ENCODE measurements around the gene AIF1L.
"Not testable (repeated sequence)": the region's sequence is repeated elsewhere in the genome, so short reads cannot be mapped to it uniquely, and the experiment has no call there.

The AIF1L gene

DNA sequence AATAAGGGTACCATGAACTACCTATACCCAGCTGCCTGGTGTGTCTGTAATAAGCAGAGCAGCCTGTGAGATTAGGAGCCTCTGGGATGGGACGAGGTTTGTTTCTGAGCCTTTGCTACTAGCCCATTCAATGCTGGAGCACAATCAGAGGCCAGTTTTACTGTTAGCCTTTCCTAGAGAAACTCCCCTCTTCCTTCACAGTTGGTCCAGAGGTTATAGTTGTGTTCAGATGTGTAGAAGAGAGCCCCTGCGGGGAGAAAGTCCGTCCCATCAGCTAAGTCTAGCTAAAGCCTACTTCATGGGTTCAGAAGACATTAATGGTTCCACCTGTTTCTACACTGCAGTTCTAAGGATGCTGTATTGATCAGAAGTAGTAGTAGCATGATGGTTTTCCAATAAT lies 45.8 kb downstream of the AIF1L start:
- Histone ChIP-seq H3K4me1 (ENCODE audit: insufficient read depth, low read length) (no peaks in the 10 kb centered on the region), H3K36me3 (ENCODE audit: insufficient read depth, low read length) (peaks cover 31% of the 10 kb centered on the region), H3K9ac (ENCODE audit: low read depth, low read length) (no peak overlapping the region), H3K9me3 (ENCODE audit: control insufficient read depth, insufficient read depth, low read length) (no peaks in the 10 kb centered on the region)

DNA sequence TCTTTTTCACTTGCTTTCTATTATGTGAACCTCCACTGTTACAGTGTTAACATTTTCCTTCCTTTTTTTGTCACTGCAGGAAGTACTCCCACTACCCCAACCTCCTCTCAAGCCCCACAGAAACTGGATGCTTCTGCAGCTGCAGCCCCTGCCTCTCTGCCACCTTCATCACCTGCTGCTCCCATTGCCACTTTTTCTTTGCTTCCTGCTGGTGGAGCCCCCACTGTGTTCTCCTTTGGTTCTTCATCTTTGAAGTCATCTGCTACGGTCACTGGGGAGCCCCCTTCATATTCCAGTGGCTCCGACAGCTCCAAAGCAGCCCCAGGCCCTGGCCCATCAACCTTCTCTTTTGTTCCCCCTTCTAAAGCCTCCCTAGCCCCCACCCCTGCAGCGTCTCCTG lies 47.9 kb downstream of the AIF1L start:
- Histone ChIP-seq H3K9ac (ENCODE audit: low read depth, low read length) (no peak overlapping the region), H3K4me1 (ENCODE audit: insufficient read depth, low read length) (no peaks in the 10 kb centered on the region), H3K9me3 (ENCODE audit: control insufficient read depth, insufficient read depth, low read length) (no peaks in the 10 kb centered on the region), H3K36me3 (ENCODE audit: insufficient read depth, low read length) (peaks cover 33% of the 10 kb centered on the region)

DNA sequence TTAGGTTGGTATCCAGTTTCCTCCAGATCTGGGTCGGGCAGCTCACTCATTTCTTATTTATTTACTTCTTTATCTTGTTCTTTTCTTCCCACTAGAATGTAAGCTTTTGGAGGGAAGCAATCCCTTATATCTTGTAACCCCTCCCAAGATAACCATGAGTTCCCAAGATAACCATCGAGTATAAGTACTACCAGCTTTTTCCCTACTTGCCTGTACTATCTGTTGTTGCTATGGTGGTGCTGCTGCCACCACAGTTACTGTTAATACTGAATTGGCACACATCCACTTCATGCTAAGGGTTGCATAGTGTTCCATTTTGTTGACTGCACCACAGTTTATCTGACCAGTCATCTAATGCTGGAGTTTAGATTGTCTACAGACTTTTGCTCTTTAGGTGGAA lies 48.9 kb downstream of the AIF1L start:
- Histone ChIP-seq H3K9ac (ENCODE audit: low read depth, low read length) (no peak overlapping the region), H3K4me1 (ENCODE audit: insufficient read depth, low read length) (no peaks in the 10 kb centered on the region), H3K9me3 (ENCODE audit: control insufficient read depth, insufficient read depth, low read length) (no peaks in the 10 kb centered on the region), H3K36me3 (ENCODE audit: insufficient read depth, low read length) (peaks cover 34% of the 10 kb centered on the region)

DNA sequence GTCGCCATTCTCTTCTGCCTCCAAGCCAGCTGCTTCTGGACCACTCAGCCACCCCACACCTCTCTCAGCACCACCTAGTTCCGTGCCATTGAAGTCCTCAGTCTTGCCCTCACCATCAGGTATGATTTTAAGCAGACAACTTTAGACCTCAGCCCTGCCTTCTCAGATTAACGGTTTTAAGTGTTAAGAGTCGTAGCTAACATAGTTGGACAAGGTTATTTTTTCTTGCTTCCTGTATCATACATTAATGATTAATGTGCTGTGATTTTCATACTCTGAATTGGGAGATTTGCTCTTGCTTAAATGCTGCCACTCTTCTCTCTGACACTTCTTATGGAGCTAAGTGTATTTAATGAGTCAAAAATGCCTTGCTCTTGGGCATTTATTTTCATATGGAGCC lies 49.9 kb downstream of the AIF1L start:
- peaks cover 32% of the 10 kb centered on the region for H3K36me3 ChIP-seq (ENCODE audit: insufficient read depth, low read length)
- H3K9ac ChIP-seq (ENCODE audit: low read depth, low read length) = no peak overlapping the region
- H3K9me3 ChIP-seq (ENCODE audit: control insufficient read depth, insufficient read depth, low read length) = no peaks in the 10 kb centered on the region
- no peaks in the 10 kb centered on the region for H3K4me1 ChIP-seq (ENCODE audit: insufficient read depth, low read length)

DNA sequence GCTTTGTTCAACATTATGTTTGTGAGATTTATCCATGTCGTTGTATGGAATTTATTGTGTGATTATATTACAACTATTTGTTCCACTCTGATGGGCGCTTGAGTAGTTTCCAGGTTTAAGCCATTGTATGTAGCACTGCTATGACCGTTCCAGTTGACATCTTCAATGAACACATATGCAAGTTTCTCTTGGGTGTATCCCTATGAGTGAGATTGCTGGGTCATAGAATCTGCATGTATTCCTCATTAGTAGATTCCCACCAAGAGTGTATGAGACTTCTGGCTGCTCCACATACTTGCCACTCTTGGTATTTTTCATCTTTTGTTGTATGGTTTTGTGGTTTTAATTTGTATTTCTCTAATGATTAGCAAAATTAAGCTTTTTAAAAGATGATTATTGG lies 51.9 kb downstream of the AIF1L start:
- no peak overlapping the region for H3K9ac ChIP-seq (ENCODE audit: low read depth, low read length)
- H3K4me1 ChIP-seq (ENCODE audit: insufficient read depth, low read length) = no peaks in the 10 kb centered on the region
- H3K36me3 ChIP-seq (ENCODE audit: insufficient read depth, low read length) = peaks cover 41% of the 10 kb centered on the region
- H3K9me3 ChIP-seq (ENCODE audit: control insufficient read depth, insufficient read depth, low read length) = no peaks in the 10 kb centered on the region

DNA sequence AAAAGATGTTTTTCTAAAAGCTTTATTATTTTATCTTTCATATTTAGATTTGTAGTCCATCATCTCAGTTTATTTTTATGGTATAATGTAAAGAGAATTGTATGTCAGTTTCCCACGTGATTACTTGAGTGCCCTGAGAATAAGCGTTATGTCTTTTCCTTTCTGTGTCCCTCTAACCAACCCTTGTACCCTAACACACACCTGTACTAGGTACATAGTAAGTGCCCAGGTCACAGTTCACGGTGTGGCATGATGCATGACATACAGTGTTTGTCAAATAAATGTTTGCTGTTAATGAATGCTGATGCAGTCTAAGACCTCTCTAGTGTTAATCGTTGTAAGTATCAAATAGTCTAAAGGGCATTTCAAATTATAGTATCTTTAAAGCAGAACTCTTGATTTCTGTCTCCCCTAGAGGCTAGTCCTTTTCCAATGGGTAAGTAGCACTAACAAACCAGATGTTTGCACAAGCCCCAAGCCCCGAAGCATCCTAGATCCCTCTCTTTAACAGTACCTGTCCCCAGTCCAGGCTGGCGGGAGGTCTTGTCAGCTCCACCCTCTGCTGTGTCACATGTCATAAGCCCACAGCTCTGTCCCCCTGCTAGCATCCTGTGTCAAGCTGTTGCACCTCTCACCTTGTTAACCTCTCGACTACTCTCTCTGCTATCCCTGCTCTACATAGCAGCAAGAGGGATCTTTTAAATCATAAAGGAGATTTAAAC lies 52.8 kb downstream of the AIF1L start:
- no peak overlapping the region for H3K9ac ChIP-seq (ENCODE audit: low read depth, low read length)

DNA sequence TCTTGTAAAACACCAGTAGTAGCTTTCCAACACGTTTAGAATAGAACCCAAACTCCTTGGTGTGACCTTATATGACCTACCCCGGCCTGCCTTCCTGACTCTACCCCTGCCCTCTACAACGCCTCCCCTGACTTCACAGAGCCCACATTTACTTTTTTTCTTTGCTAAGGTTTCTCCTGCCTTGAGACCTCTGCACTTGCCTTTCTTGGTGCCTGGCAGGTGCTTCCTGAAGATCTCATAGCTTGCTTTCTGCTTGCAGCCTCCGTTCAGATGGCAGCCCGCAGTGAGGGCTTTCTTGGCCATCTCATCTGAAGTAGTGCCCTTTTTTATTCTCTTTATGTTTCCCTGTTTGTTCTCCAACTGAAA lies 53.3 kb downstream of the AIF1L start:
- H3K9me3 ChIP-seq (ENCODE audit: control insufficient read depth, insufficient read depth, low read length) = no peaks in the 10 kb centered on the region
- peaks cover 35% of the 10 kb centered on the region for H3K36me3 ChIP-seq (ENCODE audit: insufficient read depth, low read length)
- H3K9ac ChIP-seq (ENCODE audit: low read depth, low read length) = no peak overlapping the region
- no peaks in the 10 kb centered on the region for H3K4me1 ChIP-seq (ENCODE audit: insufficient read depth, low read length)

More for the DNA sequence above, 52.8 kb downstream of the AIF1L start:
- Histone ChIP-seq H3K36me3 (ENCODE audit: insufficient read depth, low read length) (peaks cover 39% of the 10 kb centered on the region), H3K9me3 (ENCODE audit: control insufficient read depth, insufficient read depth, low read length) (no peaks in the 10 kb centered on the region), H3K4me1 (ENCODE audit: insufficient read depth, low read length) (no peaks in the 10 kb centered on the region)

DNA sequence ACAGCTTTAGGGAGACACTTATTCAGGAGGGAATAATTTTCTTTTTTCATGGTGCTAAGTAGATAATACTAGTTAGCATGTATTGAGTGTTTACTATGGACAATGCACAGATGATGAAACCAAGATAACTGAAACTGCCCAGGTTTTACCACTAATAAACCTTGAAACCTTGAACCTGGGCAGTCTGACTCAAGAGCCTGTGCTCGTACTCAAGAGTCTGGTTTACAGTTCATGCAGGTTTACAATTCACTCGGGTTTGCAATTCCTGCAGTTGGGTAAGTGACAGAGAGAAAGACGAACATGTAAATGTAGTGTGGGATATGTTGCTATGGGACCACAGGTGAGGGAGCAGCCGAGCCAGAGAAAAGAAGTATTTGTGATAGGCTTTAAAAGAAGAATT lies 57.3 kb downstream of the AIF1L start:
- peaks cover 24% of the 10 kb centered on the region for H3K36me3 ChIP-seq (ENCODE audit: insufficient read depth, low read length)
- H3K9ac ChIP-seq (ENCODE audit: low read depth, low read length) = no peak overlapping the region
- no peaks in the 10 kb centered on the region for H3K4me1 ChIP-seq (ENCODE audit: insufficient read depth, low read length)
- H3K9me3 ChIP-seq (ENCODE audit: control insufficient read depth, insufficient read depth, low read length) = no peaks in the 10 kb centered on the region

DNA sequence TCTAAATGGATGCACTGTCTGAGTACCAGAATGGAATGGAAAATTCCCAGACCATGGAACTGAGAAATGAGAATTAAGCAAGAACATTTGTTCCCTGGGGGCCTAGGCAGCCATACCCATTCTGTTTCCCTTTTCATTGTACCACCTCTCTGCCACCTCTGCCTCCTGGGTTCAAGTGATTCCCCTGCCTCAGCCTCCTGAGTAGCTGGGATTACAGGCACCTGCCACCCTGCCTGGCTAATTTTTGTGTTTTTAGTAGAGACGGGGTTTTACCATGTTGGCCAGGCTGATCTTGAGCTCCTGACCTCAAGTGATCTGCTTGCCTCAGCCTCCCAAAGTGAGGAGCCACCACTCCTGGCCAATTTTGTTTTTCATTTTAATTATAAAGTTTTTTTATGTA lies 62.3 kb downstream of the AIF1L start:
- H3K36me3 ChIP-seq (ENCODE audit: insufficient read depth, low read length); H3K9me3 ChIP-seq (ENCODE audit: control insufficient read depth, insufficient read depth, low read length); H3K9ac ChIP-seq (ENCODE audit: low read depth, low read length); H3K4me1 ChIP-seq (ENCODE audit: insufficient read depth, low read length): not testable (repeated sequence)

DNA sequence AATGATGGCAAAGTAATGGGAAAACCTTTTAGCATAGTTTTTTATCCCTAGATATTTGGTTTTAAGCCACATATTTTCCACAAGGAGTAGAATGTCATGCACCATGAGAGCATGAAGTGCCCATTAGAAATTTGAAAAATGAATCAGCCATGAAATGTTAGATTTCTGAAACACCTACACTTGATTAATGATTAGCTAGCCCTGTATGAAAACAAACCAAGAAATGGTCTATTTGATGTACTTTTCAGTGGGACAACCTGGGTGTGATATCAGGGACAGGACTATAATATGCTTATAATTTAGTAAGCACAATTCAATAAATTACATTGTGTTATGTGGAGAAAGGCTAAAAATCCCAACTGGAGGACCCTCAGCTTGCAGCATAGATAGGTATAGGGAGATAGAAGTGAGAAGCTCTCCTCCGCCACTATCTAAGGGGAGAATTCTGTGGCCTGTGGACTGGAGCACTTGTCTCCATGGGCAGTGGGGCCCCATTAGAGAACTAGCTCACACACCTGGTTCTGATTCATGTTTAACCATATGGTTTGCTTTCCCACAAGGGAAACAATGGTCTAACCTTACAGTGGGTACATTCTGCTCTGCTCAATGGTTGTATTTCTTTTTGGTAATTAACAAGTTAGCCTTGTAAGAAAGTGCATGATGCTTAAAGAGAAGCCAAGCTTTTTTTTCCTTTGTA lies 64.2 kb downstream of the AIF1L start:
- Histone ChIP-seq H3K9me3 (ENCODE audit: control insufficient read depth, insufficient read depth, low read length) (no peaks in the 10 kb centered on the region), H3K4me1 (ENCODE audit: insufficient read depth, low read length) (no peaks in the 10 kb centered on the region), H3K36me3 (ENCODE audit: insufficient read depth, low read length) (peaks cover 12% of the 10 kb centered on the region), H3K9ac (ENCODE audit: low read depth, low read length) (no peak overlapping the region)

DNA sequence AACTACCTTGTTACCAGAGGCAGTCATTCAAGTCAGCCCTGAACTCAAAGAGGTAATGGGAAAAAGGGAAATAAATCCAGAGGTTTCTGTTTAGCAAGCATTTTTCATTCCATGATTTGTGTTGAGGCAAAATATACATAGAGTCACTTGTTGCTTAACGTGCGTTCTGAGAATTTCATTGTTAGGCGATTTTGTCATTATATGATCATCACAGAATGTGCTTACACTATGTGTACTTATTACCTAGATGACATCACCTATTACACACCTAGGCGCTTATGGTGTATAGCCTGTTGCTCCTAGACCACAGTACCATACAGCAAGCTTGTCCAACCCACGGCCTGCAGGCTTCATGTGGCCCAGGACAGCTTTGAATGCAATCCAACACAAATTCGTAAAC lies 65.3 kb downstream of the AIF1L start:
- Histone ChIP-seq H3K36me3 (ENCODE audit: insufficient read depth, low read length) (peaks cover 12% of the 10 kb centered on the region), H3K4me1 (ENCODE audit: insufficient read depth, low read length) (no peaks in the 10 kb centered on the region), H3K9me3 (ENCODE audit: control insufficient read depth, insufficient read depth, low read length) (no peaks in the 10 kb centered on the region), H3K9ac (ENCODE audit: low read depth, low read length) (no peak overlapping the region)

DNA sequence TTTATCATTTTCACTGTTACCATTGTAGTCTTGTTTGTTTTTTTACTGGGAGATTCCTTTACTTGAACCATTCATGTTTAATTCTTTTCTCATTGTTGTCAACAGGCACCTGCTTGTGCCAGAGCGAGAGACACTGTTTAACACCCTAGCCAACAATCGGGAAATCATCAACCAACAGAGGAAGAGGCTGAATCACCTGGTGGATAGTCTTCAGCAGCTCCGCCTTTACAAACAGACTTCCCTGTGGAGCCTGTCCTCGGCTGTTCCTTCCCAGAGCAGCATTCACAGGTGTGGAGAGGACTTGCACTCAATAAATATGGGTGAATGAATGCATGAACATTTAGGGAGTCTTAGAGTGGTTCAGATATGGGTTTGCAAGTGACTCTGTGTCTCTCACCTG lies 66.6 kb downstream of the AIF1L start:
- H3K9me3 ChIP-seq (ENCODE audit: control insufficient read depth, insufficient read depth, low read length) = no peaks in the 10 kb centered on the region
- no peaks in the 10 kb centered on the region for H3K4me1 ChIP-seq (ENCODE audit: insufficient read depth, low read length)
- peaks cover 12% of the 10 kb centered on the region for H3K36me3 ChIP-seq (ENCODE audit: insufficient read depth, low read length)
- H3K9ac ChIP-seq (ENCODE audit: low read depth, low read length) = no peak overlapping the region

DNA sequence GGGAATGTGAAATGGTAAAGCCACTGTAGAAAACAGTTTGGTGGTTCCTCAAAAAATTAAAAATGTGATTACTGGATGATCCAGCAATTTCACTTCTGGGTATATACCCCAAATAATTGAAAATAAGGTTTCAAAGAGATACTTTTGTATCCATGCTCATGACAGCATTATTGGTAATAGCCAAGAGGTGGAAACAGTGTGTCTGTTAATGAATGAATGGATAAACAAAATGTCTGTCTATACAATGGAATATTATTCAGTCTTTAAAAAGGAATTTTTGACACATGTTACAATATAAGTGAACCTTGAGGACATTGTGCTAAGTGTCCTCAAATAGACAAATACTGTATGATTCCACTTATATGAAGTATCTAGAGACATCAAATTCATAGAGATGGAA lies 69.2 kb downstream of the AIF1L start:
- no peaks in the 10 kb centered on the region for H3K9me3 ChIP-seq (ENCODE audit: control insufficient read depth, insufficient read depth, low read length)
- no peak overlapping the region for H3K9ac ChIP-seq (ENCODE audit: low read depth, low read length)
- no peaks in the 10 kb centered on the region for H3K4me1 ChIP-seq (ENCODE audit: insufficient read depth, low read length)
- H3K36me3 ChIP-seq (ENCODE audit: insufficient read depth, low read length) = peaks cover 12% of the 10 kb centered on the region

DNA sequence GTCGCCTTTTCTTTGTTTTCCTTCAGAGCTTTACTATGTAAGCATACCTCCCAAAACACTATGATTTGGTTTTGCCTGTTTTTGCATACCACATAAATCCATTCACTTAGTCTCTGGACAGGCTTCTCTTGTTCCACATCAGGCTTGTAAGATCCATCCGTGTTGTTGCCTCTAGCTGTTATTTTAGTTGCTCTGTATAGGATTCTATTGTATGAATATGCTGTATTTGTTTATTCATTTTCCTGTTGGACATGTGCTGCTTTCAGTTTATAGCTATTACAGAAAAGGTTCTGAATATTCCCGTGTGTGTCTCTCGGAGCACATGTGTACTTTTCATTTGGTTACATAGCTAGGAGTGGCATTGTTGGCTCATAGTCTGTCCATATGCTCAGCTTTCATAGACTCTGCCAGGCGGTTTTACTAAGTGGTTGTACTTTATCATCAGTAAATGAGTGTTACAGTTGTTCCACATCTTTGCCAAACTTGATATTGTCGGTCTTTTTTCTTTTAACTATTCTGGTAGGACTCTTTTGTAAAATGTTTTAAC lies 70.9 kb downstream of the AIF1L start:
- no peak overlapping the region for H3K9ac ChIP-seq (ENCODE audit: low read depth, low read length)
- H3K4me1 ChIP-seq (ENCODE audit: insufficient read depth, low read length) = no peaks in the 10 kb centered on the region
- H3K36me3 ChIP-seq (ENCODE audit: insufficient read depth, low read length) = peaks cover 8% of the 10 kb centered on the region
- H3K9me3 ChIP-seq (ENCODE audit: control insufficient read depth, insufficient read depth, low read length) = no peaks in the 10 kb centered on the region

DNA sequence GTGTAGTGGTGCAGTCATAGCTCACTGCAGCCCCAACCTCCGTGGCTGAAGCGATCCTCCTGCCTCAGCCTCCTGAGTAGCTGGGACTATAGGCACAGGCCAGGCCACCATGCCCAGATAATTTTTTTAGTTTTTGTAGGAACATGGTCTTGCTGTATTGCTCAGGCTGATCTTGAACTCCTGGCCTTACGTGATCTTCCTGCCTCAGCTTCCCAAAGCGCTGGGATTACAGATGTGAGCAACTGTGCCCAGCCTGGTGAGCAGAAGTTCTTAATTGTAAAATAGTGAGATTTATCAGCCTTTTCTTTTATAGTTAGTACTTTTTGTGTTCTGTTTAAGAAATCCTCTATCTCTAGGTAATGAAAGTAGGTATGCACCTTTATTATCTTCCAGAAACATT lies 71.6 kb downstream of the AIF1L start:
- no peaks in the 10 kb centered on the region for H3K9me3 ChIP-seq (ENCODE audit: control insufficient read depth, insufficient read depth, low read length)
- H3K36me3 ChIP-seq (ENCODE audit: insufficient read depth, low read length) = peaks cover 8% of the 10 kb centered on the region
- no peak overlapping the region for H3K9ac ChIP-seq (ENCODE audit: low read depth, low read length)
- no peaks in the 10 kb centered on the region for H3K4me1 ChIP-seq (ENCODE audit: insufficient read depth, low read length)
